Chondrocyte (in vitro differentiated cells): ENCODE results near the gene SRL. TPM values are rescaled to one million over a fixed set of nuclear protein-coding genes. Genes with fewer than 3 reads are reported as not detected.

Experiments used
- DNase-seq: peaks from one replicate; pipeline ENCODE4 v3.0.0; 2021; ENCODE audit warnings: mixed read lengths, low spot score
- H3K27ac Mint-ChIP-seq: one replicate; pipeline ENCODE4 v1.8.0; 2021; ENCODE audit warnings: mild to moderate bottlenecking, moderate library complexity, mixed read lengths; ENCODE audit not compliant: unreplicated experiment
- H3K27me3 Mint-ChIP-seq: 2 replicates; pipeline ENCODE4 v1.8.0; 2021; ENCODE audit warnings: low read depth, mixed read lengths
- H3K36me3 Mint-ChIP-seq: 2 replicates; pipeline ENCODE4 v1.8.0; 2021; ENCODE audit warnings: low read depth, mixed read lengths
- H3K4me1 Mint-ChIP-seq: 2 replicates; pipeline ENCODE4 v1.8.0; 2021; ENCODE audit warnings: low read depth, mild to moderate bottlenecking, mixed read lengths
- H3K4me3 Mint-ChIP-seq: one replicate; pipeline ENCODE4 v1.8.0; 2021; ENCODE audit warnings: mild to moderate bottlenecking, moderate library complexity, mixed read lengths; ENCODE audit not compliant: unreplicated experiment
- H3K9me3 Mint-ChIP-seq: 2 replicates; pipeline ENCODE4 v1.8.0; 2021; ENCODE audit warnings: low read depth, mixed read lengths
- CTCF ChIP-seq: fragments of 200-600 bp; sonication (generic); IDR thresholded peaks from 2 replicates; pipeline ENCODE4 v1.5.0; 2021; ENCODE audit warnings: antibody characterized with exemption, mild to moderate bottlenecking, moderate library complexity
- total RNA-seq: library from RNA; stranded (reverse); gene quantifications from 3 replicates; pipeline ENCODE4 v1.2.1, GENCODE V29; 2021

Gene SRL
- total RNA-seq, 1 donor from 2014 or later: not detected

- no peaks in the 10 kb centered on the region for H3K36me3 Mint-ChIP-seq
- H3K9me3 Mint-ChIP-seq: no peaks in the 10 kb centered on the region
- H3K4me1 Mint-ChIP-seq: no peaks in the 10 kb centered on the region
- no peak overlapping the region for H3K27ac Mint-ChIP-seq
- H3K27me3 Mint-ChIP-seq: peaks cover 2% of the 10 kb centered on the region
- TF ChIP-seq CTCF: no peak
- DNase-seq: no peak
- H3K4me3 Mint-ChIP-seq: no peak overlapping the region
Observed at GRCh38 chr16:4190712-4191333, 51.1 kb downstream of the SRL start.

DNA sequence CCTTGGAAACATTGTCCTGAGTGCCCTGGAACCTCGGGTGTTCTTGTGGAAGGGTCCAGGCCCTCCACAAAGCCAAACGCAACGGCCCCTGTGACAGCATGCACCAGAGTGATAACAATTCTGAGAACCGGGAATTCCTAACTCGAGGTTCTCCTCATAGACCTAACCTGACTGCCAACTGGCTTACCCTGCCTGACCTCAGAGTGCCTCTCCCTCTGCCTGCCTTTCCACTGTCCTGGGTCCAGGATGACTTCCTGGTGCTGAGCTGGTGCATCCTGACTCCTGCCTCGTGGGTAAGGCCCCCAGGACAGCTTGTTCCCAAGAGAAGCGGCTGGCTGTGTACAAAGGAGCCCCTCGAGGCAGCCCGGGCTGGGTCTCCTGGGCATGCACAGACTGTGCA, 51.8 kb downstream of the SRL start:
- DNase-seq: no peak
- H3K4me1 Mint-ChIP-seq: no peaks in the 10 kb centered on the region
- H3K27me3 Mint-ChIP-seq: peaks cover 2% of the 10 kb centered on the region
- H3K36me3 Mint-ChIP-seq: no peaks in the 10 kb centered on the region
- H3K4me3 Mint-ChIP-seq: no peak overlapping the region
- TF ChIP-seq CTCF: no peak
- H3K9me3 Mint-ChIP-seq: no peaks in the 10 kb centered on the region
- H3K27ac Mint-ChIP-seq: no peak overlapping the region

- Mint-ChIP-seq H3K36me3 (no peaks in the 10 kb centered on the region), H3K27ac (peak overlapping the region; percentile 59), H3K4me1 (peaks cover 7% of the 10 kb centered on the region), H3K4me3 (peak overlapping the region; percentile 77), H3K27me3 (peaks cover 2% of the 10 kb centered on the region), H3K9me3 (no peaks in the 10 kb centered on the region)
- no peak for TF ChIP-seq CTCF
- peak; percentile 86 for DNase-seq
Observed at GRCh38 chr16:4184038-4184702, 57.7 kb downstream of the SRL start.

GRCh38 chr16:4183237-4184037, 58.4 kb downstream of the SRL start:
- Mint-ChIP-seq H3K4me1 (peaks cover 7% of the 10 kb centered on the region), H3K36me3 (no peaks in the 10 kb centered on the region), H3K27ac (peak overlapping the region; percentile 71), H3K27me3 (no peaks in the 10 kb centered on the region), H3K9me3 (no peaks in the 10 kb centered on the region), H3K4me3 (peak overlapping the region; percentile 77)
- TF ChIP-seq CTCF: no peak
- DNase-seq: peak; percentile 95

- Mint-ChIP-seq H3K27ac (peak overlapping the region; percentile 71), H3K9me3 (no peaks in the 10 kb centered on the region), H3K4me3 (peak overlapping the region; percentile 72), H3K27me3 (no peaks in the 10 kb centered on the region), H3K36me3 (no peaks in the 10 kb centered on the region), H3K4me1 (peaks cover 7% of the 10 kb centered on the region)
- no peak for TF ChIP-seq CTCF
- DNase-seq: peak; percentile 55
Observed at GRCh38 chr16:4182581-4183236, 59.2 kb downstream of the SRL start.
